GM21423 (cell line): ENCODE data around the gene PLA2G15.

ENCODE experiments used
- ATAC-seq: cut with Tn5 transposase; IDR thresholded peaks from one replicate; pipeline ENCODE4 v1.9.1; 2021; ENCODE audit warnings: mild to moderate bottlenecking, moderate library complexity; ENCODE audit not compliant: unreplicated experiment

PLA2G15 gene

GRCh38 chr16:68250951-68251350 lies 5.8 kb downstream of the PLA2G15 start:
- ATAC-seq, result no peak

- no peak for ATAC-seq
These were observed 6.7 kb downstream of the PLA2G15 start for GRCh38 chr16:68251832-68252231.

- ATAC-seq, result no peak
These were observed 7.2 kb downstream of the PLA2G15 start for GRCh38 chr16:68252383-68252782.

- no peak for ATAC-seq
These were observed 8.5 kb downstream of the PLA2G15 start for GRCh38 chr16:68253721-68254120.

- no peak for ATAC-seq
These were observed 10.5 kb downstream of the PLA2G15 start for GRCh38 chr16:68255712-68256111.

GRCh38 chr16:68257251-68257905 lies 12.2 kb downstream of the PLA2G15 start:
- peak; percentile 44 for ATAC-seq

- peak; percentile 12 for ATAC-seq
These were observed 13.0 kb downstream of the PLA2G15 start for GRCh38 chr16:68257906-68258800.

GRCh38 chr16:68259007-68259825 lies 14.0 kb downstream of the PLA2G15 start:
- no peak for ATAC-seq

- ATAC-seq, result no peak
These were observed 18.5 kb downstream of the PLA2G15 start for GRCh38 chr16:68263559-68264127.

GRCh38 chr16:68264128-68265077 lies 19.2 kb downstream of the PLA2G15 start, which contains the start of gene SLC7A6:
Gene SLC7A6 (plus strand): TSS chr16:68264526. CDS start chr16:68274727, 10,201 bp downstream.
- peak; percentile 63 for ATAC-seq

GRCh38 chr16:68265078-68265920 lies 20.1 kb downstream of the PLA2G15 start:
- no peak for ATAC-seq

- ATAC-seq, result no peak
These were observed 22.6 kb downstream of the PLA2G15 start for GRCh38 chr16:68267612-68268405.

- no peak for ATAC-seq
These were observed 24.6 kb downstream of the PLA2G15 start for GRCh38 chr16:68269793-68270192.

GRCh38 chr16:68270353-68270752 lies 25.2 kb downstream of the PLA2G15 start:
- ATAC-seq, result no peak

- ATAC-seq, result no peak
These were observed 27.5 kb downstream of the PLA2G15 start for GRCh38 chr16:68272507-68273209.

- no peak for ATAC-seq
These were observed 28.3 kb downstream of the PLA2G15 start for GRCh38 chr16:68273459-68273858.

- ATAC-seq, result no peak
These were observed 28.7 kb downstream of the PLA2G15 start for GRCh38 chr16:68273896-68274295.
